Measurements from ENCODE around the gene SEPTIN2.

GRCh38 chr2:241389697-241390096 is 74.0 kb downstream of the SEPTIN2 start:
- TF ChIP-seq, protein P1, sequence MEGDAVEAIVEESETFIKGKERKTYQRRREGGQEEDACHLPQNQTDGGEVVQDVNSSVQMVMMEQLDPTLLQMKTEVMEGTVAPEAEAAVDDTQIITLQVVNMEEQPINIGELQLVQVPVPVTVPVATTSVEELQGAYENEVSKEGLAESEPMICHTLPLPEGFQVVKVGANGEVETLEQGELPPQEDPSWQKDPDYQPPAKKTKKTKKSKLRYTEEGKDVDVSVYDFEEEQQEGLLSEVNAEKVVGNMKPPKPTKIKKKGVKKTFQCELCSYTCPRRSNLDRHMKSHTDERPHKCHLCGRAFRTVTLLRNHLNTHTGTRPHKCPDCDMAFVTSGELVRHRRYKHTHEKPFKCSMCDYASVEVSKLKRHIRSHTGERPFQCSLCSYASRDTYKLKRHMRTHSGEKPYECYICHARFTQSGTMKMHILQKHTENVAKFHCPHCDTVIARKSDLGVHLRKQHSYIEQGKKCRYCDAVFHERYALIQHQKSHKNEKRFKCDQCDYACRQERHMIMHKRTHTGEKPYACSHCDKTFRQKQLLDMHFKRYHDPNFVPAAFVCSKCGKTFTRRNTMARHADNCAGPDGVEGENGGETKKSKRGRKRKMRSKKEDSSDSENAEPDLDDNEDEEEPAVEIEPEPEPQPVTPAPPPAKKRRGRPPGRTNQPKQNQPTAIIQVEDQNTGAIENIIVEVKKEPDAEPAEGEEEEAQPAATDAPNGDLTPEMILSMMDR (IDR thresholded peaks at IDR 0.05), result no peak
- no peak for TF ChIP-seq POLR2A (IDR thresholded peaks at IDR 0.05)
